ENCODE results near the gene CHRDL2. TPM values are rescaled to one million over a fixed set of nuclear protein-coding genes. Genes with fewer than 3 reads are reported as not detected.

CHRDL2 gene
- total and polyA plus RNA-seq, 2 donors (not counting 3 experiments of a cell fraction or from before 2014, with no cell fraction given), result not detected

- no peak overlapping the region for H3K9ac ChIP-seq (replicated peaks; ENCODE audit: extremely low read depth, insufficient read depth, low read length)
- H3K4me2 ChIP-seq (ENCODE audit: insufficient read depth, low read length), result no peak overlapping the region
- no peak overlapping the region for H3K4me3 ChIP-seq (replicated peaks in 1 of 3; ENCODE audit: insufficient read depth in 1 of 3, low read depth in 1 of 3, low read length in 3 of 3)
- BruUV-seq (replicated peaks), result no TSS peak
- no peaks in the 10 kb centered on the region for H3K9me3 ChIP-seq (replicated peaks; ENCODE audit: control insufficient read depth, insufficient read depth, low read length)
- TF ChIP-seq CTCF (IDR thresholded peaks at IDR 0.05; ENCODE audit: extremely low read depth in 1 of 2, insufficient read depth in 1 of 2, low read depth in 1 of 2, low read length in 2 of 2) (peak in 1 of 2 donors; percentile 19), POLR2A (IDR thresholded peaks at IDR 0.05; ENCODE audit: low read depth, low read length) (no peak), GATA2 (IDR thresholded peaks at IDR 0.05; ENCODE audit: insufficient read depth, insufficient read length, low read depth, low read length) (no peak), JUN (IDR thresholded peaks at IDR 0.05; ENCODE audit: borderline replicate concordance, insufficient read depth, insufficient read length, low read depth) (no peak), FOS (IDR thresholded peaks at IDR 0.05; ENCODE audit: borderline replicate concordance, insufficient read depth, low read length) (no peak)
- H2AFZ ChIP-seq (ENCODE audit: low read depth, low read length), result no peak overlapping the region
- FAIRE-seq (peak; percentile 57), DNase-seq (ENCODE audit: low read depth, low spot score) (no peak)
- H3K4me1 ChIP-seq (ENCODE audit: control insufficient read depth, extremely low read depth, insufficient read depth, low read length), result peaks cover 12% of the 10 kb centered on the region
- no peaks in the 10 kb centered on the region for H4K20me1 ChIP-seq (replicated peaks; ENCODE audit: control insufficient read depth, extremely low read depth, insufficient read depth, low read length)
- CTCF ChIA-PET, result interaction anchor here (0.6 to 7.1 kb wide), 24 partner anchors 8 to 540 kb away, joined by 3 to 191 read pairs (median 8); partner anchors contain the start of gene RNF169
- dilution Hi-C loops (cut with MboI; ENCODE audit: extremely low pct_ligation_motif_present, low sequenced_read_pairs), result loop anchor here (25.0 kb wide), 1 partner anchor 161 kb away; no protein-coding TSS in a partner anchor
- H3K27ac ChIP-seq (ENCODE audit: insufficient read depth, low read depth, low read length), result no peak overlapping the region
- H3K79me2 ChIP-seq (ENCODE audit: control insufficient read depth, insufficient read depth, low read length), result no peaks in the 10 kb centered on the region
- H3K27me3 ChIP-seq (ENCODE audit: control insufficient read depth in 2 of 2, insufficient read depth in 2 of 2, low read length in 2 of 2), result no peaks in the 10 kb centered on the region
- H3K9me1 ChIP-seq (replicated peaks; ENCODE audit: control insufficient read depth, extremely low read depth, insufficient read depth, low read length), result no peaks in the 10 kb centered on the region
- H3K36me3 ChIP-seq (ENCODE audit: control insufficient read depth in 2 of 2, extremely low read depth in 1 of 2, insufficient read depth in 2 of 2, low read length in 2 of 2), result no peaks in the 10 kb centered on the region
- intact Hi-C loops (cut with micrococcal nuclease), result no loop called here
- POLR2A ChIA-PET, result interaction anchor here (0.6 kb wide), 1 partner anchor 15 kb away, joined by 3 read pairs; no protein-coding TSS in a partner anchor
Observed at GRCh38 chr11:74701351-74701750, 29.9 kb downstream of the CHRDL2 start.
